ENCODE results near the gene CGN. TPM values are rescaled to one million over a fixed set of nuclear protein-coding genes. Genes with fewer than 3 reads are reported as not detected.

CGN gene
- total RNA-seq, 4 donors from 2014 or later, result 0.34 to 0.78 TPM; not detected in 2

DNA sequence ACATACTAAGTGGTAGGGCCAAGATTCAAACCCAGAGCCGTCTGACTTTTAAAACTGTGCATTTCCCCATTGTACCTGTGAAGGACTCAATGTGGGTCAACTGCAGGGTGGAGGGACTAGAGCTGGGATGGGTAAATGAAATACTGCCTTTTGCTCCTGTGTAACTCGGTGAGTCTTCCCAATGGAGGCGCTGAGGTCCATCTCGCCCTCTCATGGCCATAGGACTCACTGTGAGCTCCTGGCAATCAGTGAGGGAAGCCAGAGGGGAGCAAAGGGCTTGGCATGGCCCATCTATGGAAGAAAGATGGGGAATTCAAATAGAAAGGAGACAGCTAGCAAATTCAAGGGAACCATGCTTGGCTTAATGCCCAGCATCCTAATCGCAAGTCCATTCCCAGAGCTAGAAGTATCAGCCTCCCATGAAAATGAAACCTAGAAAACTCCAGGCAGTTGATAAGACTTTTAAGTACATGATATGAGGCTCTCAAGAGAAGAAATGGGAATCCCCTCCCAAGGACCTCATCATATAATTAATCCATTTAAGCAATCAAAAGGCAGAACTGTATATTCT is 25.4 kb upstream of the CGN start:
- no peak overlapping the region for H3K27ac ChIP-seq
- H3K9me3 ChIP-seq, result no peaks in the 10 kb centered on the region
- H3K4me3 ChIP-seq, result no peak overlapping the region
- no peak for DNase-seq
- in situ Hi-C loops (cut with MboI; ENCODE audit: low sequenced_read_pairs in 4 of 4) (no loop called here), intact Hi-C loops (cut with DNase I; ENCODE audit: low total_unique reads) (no loop called here)
- TF ChIP-seq, protein P1, sequence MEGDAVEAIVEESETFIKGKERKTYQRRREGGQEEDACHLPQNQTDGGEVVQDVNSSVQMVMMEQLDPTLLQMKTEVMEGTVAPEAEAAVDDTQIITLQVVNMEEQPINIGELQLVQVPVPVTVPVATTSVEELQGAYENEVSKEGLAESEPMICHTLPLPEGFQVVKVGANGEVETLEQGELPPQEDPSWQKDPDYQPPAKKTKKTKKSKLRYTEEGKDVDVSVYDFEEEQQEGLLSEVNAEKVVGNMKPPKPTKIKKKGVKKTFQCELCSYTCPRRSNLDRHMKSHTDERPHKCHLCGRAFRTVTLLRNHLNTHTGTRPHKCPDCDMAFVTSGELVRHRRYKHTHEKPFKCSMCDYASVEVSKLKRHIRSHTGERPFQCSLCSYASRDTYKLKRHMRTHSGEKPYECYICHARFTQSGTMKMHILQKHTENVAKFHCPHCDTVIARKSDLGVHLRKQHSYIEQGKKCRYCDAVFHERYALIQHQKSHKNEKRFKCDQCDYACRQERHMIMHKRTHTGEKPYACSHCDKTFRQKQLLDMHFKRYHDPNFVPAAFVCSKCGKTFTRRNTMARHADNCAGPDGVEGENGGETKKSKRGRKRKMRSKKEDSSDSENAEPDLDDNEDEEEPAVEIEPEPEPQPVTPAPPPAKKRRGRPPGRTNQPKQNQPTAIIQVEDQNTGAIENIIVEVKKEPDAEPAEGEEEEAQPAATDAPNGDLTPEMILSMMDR (IDR thresholded peaks at IDR 0.05 in 4 of 5, conservative IDR thresholded peaks at IDR 0.05 in 1 of 5), result no peak
- TF ChIP-seq POLR2A (IDR thresholded peaks at IDR 0.05), result no peak
- no peaks in the 10 kb centered on the region for H3K4me1 ChIP-seq
- no peak for ATAC-seq
- no peaks in the 10 kb centered on the region for H3K36me3 ChIP-seq
- H3K27me3 ChIP-seq, result no peaks in the 10 kb centered on the region

DNA sequence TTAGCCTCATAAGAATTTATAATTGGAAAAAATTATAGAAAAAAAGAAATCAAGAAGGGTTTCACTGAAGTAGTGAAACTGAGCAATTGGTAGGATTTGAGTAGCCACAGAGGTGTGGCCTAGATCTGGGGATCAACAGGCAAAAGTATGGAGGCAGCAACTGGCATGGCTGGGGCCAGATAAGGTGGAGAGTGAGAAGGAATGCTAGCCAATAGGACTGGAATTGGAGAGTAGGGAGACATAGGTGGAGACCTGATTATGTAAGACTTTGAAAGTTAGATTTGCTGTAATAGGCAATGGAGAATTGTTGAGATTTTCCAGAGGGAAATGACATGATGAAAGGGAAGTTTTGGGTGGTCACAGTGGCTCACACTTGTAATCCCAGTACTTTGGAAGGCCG is 24.6 kb upstream of the CGN start:
- Histone ChIP-seq H3K27me3 (no peaks in the 10 kb centered on the region), H3K36me3 (no peaks in the 10 kb centered on the region), H3K4me3 (no peak overlapping the region), H3K4me1 (no peaks in the 10 kb centered on the region), H3K27ac (no peak overlapping the region), H3K9me3 (no peaks in the 10 kb centered on the region)
- DNase-seq (no peak), ATAC-seq (no peak)
- intact Hi-C loops (cut with DNase I; ENCODE audit: low total_unique reads), result no loop called here
- TF ChIP-seq POLR2A (IDR thresholded peaks at IDR 0.05), result no peak
- in situ Hi-C loops (cut with MboI; ENCODE audit: low sequenced_read_pairs in 4 of 4), result no loop called here

DNA sequence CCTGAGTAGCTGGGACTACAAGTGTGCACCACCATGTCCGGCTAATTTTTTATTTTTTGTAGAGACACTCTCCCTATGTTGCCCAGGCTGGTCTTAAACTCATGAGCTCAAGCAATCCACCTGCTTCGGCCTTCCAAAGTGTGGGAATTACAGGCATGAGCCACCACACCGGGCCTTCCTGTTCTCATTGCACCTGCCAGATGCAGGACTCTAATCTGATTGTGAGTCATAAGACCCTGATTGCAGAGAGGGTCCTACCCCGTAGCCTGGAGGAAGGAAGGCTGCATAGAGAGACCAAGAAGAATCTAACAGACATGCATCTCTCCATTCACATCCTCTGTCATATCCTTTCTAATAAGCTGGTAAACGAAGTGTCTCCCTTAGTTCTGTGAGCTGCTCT is 19.5 kb upstream of the CGN start:
- H3K9me3 ChIP-seq, result no peaks in the 10 kb centered on the region
- in situ Hi-C loops (cut with MboI; ENCODE audit: low sequenced_read_pairs in 4 of 4) (no loop called here), intact Hi-C loops (cut with DNase I; ENCODE audit: low total_unique reads) (no loop called here)
- no peaks in the 10 kb centered on the region for H3K4me1 ChIP-seq
- no peak overlapping the region for H3K27ac ChIP-seq
- ATAC-seq, result no peak
- TF ChIP-seq, protein P1 (IDR thresholded peaks at IDR 0.05 in 4 of 5, conservative IDR thresholded peaks at IDR 0.05 in 1 of 5), result no peak
- no peak for TF ChIP-seq POLR2A (IDR thresholded peaks at IDR 0.05)
- DNase-seq, result no peak
- H3K27me3 ChIP-seq, result no peaks in the 10 kb centered on the region
- no peak overlapping the region for H3K4me3 ChIP-seq
- H3K36me3 ChIP-seq, result no peaks in the 10 kb centered on the region

DNA sequence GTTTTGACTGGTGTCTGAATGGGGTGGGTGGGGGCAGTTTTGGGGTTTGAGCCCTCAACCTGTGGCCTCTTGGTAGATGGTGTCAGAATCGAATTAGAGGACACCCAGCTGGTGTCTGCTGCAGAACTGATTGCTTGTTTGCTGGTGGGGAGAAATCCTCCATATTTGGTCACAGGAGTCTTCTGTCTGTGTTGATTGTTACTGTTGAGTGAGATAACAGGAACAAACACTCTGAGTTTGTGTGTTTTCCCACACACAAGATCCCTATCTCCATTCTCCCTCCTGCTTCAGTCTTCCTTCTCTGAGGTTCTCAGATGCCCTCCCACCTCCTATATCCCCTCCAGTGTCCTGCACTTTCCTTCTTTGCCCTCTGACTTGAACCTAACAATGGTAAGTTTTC is 19.1 kb upstream of the CGN start:
- ATAC-seq (no peak), DNase-seq (no peak)
- in situ Hi-C loops (cut with MboI; ENCODE audit: low sequenced_read_pairs in 4 of 4), result no loop called here
- no peak overlapping the region for H3K4me3 ChIP-seq
- H3K9me3 ChIP-seq, result no peaks in the 10 kb centered on the region
- no peaks in the 10 kb centered on the region for H3K36me3 ChIP-seq
- no peaks in the 10 kb centered on the region for H3K4me1 ChIP-seq
- intact Hi-C loops (cut with DNase I; ENCODE audit: low total_unique reads), result no loop called here
- TF ChIP-seq, protein P1 (IDR thresholded peaks at IDR 0.05 in 4 of 5, conservative IDR thresholded peaks at IDR 0.05 in 1 of 5), result no peak
- no peak for TF ChIP-seq POLR2A (IDR thresholded peaks at IDR 0.05)
- H3K27ac ChIP-seq, result no peak overlapping the region
- H3K27me3 ChIP-seq, result no peaks in the 10 kb centered on the region

DNA sequence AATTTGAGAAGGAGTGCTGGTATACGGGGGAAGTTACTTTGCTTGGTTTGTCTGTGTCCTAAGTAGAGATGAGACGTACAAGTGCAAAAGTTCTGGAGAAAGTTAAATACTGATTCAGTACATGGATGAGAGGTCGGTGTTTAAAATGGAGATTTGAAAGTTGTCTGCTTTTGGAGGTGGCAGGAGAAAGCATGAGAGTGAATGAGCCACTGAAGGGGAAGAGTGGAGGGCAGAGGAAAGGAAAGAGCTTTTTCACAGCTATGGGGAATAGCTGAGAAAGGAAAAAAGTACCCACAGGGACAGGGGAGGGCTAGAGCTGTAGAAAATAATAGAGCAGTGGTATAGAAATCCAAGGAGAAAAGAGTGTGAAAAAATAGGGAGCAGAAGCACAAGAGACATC is 18.1 kb upstream of the CGN start:
- Histone ChIP-seq H3K27ac (no peak overlapping the region), H3K36me3 (no peaks in the 10 kb centered on the region), H3K9me3 (no peaks in the 10 kb centered on the region), H3K4me3 (no peak overlapping the region), H3K27me3 (no peaks in the 10 kb centered on the region), H3K4me1 (no peaks in the 10 kb centered on the region)
- ATAC-seq (no peak), DNase-seq (no peak)
- in situ Hi-C loops (cut with MboI; ENCODE audit: low sequenced_read_pairs in 4 of 4) (no loop called here), intact Hi-C loops (cut with DNase I; ENCODE audit: low total_unique reads) (no loop called here)
- no peak for TF ChIP-seq POLR2A (IDR thresholded peaks at IDR 0.05)
- TF ChIP-seq, protein P1 (IDR thresholded peaks at IDR 0.05 in 4 of 5, conservative IDR thresholded peaks at IDR 0.05 in 1 of 5), result no peak
